SU-DHL-6 (cell line): ENCODE results near the gene HOXC10.

Experiments
- H2AFZ ChIP-seq: fragments of 200-600 bp; sonication (generic); 2 replicates; pipeline ENCODE4 v1.6.1; 2014; ENCODE audit warnings: low read depth, mild to moderate bottlenecking, moderate library complexity, mixed read lengths, antibody characterized with exemption, low read length; ENCODE audit not compliant: severe bottlenecking
- H3F3A ChIP-seq: fragments of 200-600 bp; shearing (Covaris generic); 2 replicates; pipeline ENCODE4 v1.6.0; 2016; ENCODE audit warnings: antibody characterized with exemption, mild to moderate bottlenecking; ENCODE audit not compliant: insufficient read depth
- H3K27ac ChIP-seq: fragments of 200-600 bp; sonication (generic); 2 replicates; pipeline ENCODE4 v1.5.1; 2016; ENCODE audit warnings: low read depth, mild to moderate bottlenecking, low read length, moderate library complexity, mixed read lengths
- H3K27me3 ChIP-seq: fragments of 200-600 bp; sonication (generic), shearing (Covaris generic); 2 replicates; pipeline ENCODE4 v1.6.0; 2014; ENCODE audit warnings: mild to moderate bottlenecking, low read length
- H3K36me3 ChIP-seq: fragments of 200-600 bp; sonication (generic); 2 replicates; pipeline ENCODE4 v1.6.1; 2014; ENCODE audit warnings: mild to moderate bottlenecking, low read length, mixed read lengths
- H3K4me2 ChIP-seq: fragments of 300-600, 200-600 bp; shearing (Covaris generic), sonication (generic); 2 replicates; pipeline ENCODE4 v1.6.0; 2014; ENCODE audit warnings: low read length, low read depth, mild to moderate bottlenecking; ENCODE audit not compliant: poor library complexity, severe bottlenecking
- H3K4me3 ChIP-seq: fragments of 200-600 bp; sonication (generic); 2 replicates; pipeline ENCODE4 v1.5.1; 2014; ENCODE audit warnings: antibody characterized with exemption, low read length, mild to moderate bottlenecking, mixed read lengths; ENCODE audit not compliant: insufficient read depth, poor library complexity, severe bottlenecking
- H3K79me2 ChIP-seq: fragments of 200-600 bp; sonication (generic); 2 replicates; pipeline ENCODE4 v1.6.1; 2014; ENCODE audit warnings: mild to moderate bottlenecking, low read length, moderate library complexity; ENCODE audit not compliant: insufficient read depth
- H3K9ac ChIP-seq: fragments of 200-600 bp; sonication (generic); 2 replicates; pipeline ENCODE4 v1.7.0; 2014; ENCODE audit warnings: mild to moderate bottlenecking, low read length
- H3K9me2 ChIP-seq: fragments of 200-600 bp; sonication (generic); replicated peaks from 2 replicates; pipeline ENCODE4 v1.6.1; 2014; ENCODE audit warnings: low read length; ENCODE audit not compliant: insufficient read depth
- H3K9me3 ChIP-seq: fragments of 200-600 bp; sonication (generic); 2 replicates; pipeline ENCODE4 v1.6.1; 2014; ENCODE audit warnings: low read length, mixed read lengths; ENCODE audit not compliant: insufficient read depth
- H4K20me1 ChIP-seq: fragments of 200-600 bp; sonication (generic); 2 replicates; pipeline ENCODE4 v1.6.1; 2014; ENCODE audit warnings: low read depth, mild to moderate bottlenecking, antibody characterized with exemption, low read length, moderate library complexity, mixed read lengths
- CTCF ChIP-seq: fragments of 200-600 bp; sonication (generic); IDR thresholded peaks from one replicate; pipeline ENCODE4 v1.5.1; 2017; ENCODE audit warnings: antibody characterized with exemption, mild to moderate bottlenecking, low read length, moderate library complexity; ENCODE audit not compliant: insufficient read depth, poor library complexity, severe bottlenecking
- EZH2phosphoT487 ChIP-seq: fragments of 200-600 bp; sonication (generic), shearing (Covaris generic); conservative IDR thresholded peaks from 2 replicates; pipeline ENCODE4 v1.6.1; 2018; ENCODE audit warnings: mild to moderate bottlenecking, antibody characterized with exemption, low read length, moderate library complexity, mixed read lengths

The HOXC10 gene

GRCh38 chr12:54027442-54027786, 42.5 kb downstream of the HOXC10 start:
- no peak overlapping the region for H3K27ac ChIP-seq
- H3K79me2 ChIP-seq, result no peaks in the 10 kb centered on the region
- TF ChIP-seq EZH2phosphoT487 (no peak), CTCF (no peak)
- H3K4me3 ChIP-seq, result no peak overlapping the region
- H3K36me3 ChIP-seq, result no peaks in the 10 kb centered on the region
- H3K27me3 ChIP-seq, result no peaks in the 10 kb centered on the region
- H3K9me3 ChIP-seq, result no peaks in the 10 kb centered on the region
- H3K9me2 ChIP-seq, result no peaks in the 10 kb centered on the region
- no peak overlapping the region for H2AFZ ChIP-seq
- H3K9ac ChIP-seq, result no peak overlapping the region
- H4K20me1 ChIP-seq, result no peaks in the 10 kb centered on the region
- H3F3A ChIP-seq, result no peaks in the 10 kb centered on the region
- no peak overlapping the region for H3K4me2 ChIP-seq

GRCh38 chr12:54028314-54029201, 43.6 kb downstream of the HOXC10 start, which contains the start of gene HOXC6:
TSS of gene HOXC6 (plus strand) at chr12:54028440. CDS start at chr12:54028522, 82 bp downstream.
- no peak within 1 kb of the TSS for H3K4me2 ChIP-seq
- no peak within 1 kb of the TSS for H2AFZ ChIP-seq
- no peaks in the 10 kb centered on the region for H3K9me3 ChIP-seq
- no peaks in the 10 kb centered on the region for H3K9me2 ChIP-seq
- H3K27me3 ChIP-seq, result no peaks in the 10 kb centered on the region
- no peaks in the 10 kb centered on the region for H3K36me3 ChIP-seq
- H3K79me2 ChIP-seq, result no peaks in the 10 kb centered on the region
- no peak within 1 kb of the TSS for H3K9ac ChIP-seq
- no peaks in the 10 kb centered on the region for H3F3A ChIP-seq
- H3K4me3 ChIP-seq, result no peak within 1 kb of the TSS
- no peaks in the 10 kb centered on the region for H4K20me1 ChIP-seq
- TF ChIP-seq EZH2phosphoT487, result no peak
- TF ChIP-seq CTCF, result no peak
- H3K27ac ChIP-seq, result no peak within 1 kb of the TSS

- Histone ChIP-seq H3K9me3 (no peaks in the 10 kb centered on the region), H2AFZ (no peak overlapping the region), H3K79me2 (no peaks in the 10 kb centered on the region), H3K36me3 (no peaks in the 10 kb centered on the region), H3K27ac (no peak overlapping the region), H3K9ac (no peak overlapping the region), H4K20me1 (no peaks in the 10 kb centered on the region), H3K4me2 (no peak overlapping the region), H3K27me3 (no peaks in the 10 kb centered on the region), H3K9me2 (no peaks in the 10 kb centered on the region), H3K4me3 (no peak overlapping the region), H3F3A (no peaks in the 10 kb centered on the region)
- no peak for TF ChIP-seq CTCF
- TF ChIP-seq EZH2phosphoT487, result no peak
Measured at GRCh38 chr12:54029529-54030441, 44.8 kb downstream of the HOXC10 start.
